Esophagus squamous epithelium (tissue), 5 donors: ENCODE measurements around the gene LKAAEAR1. TPM values are rescaled to one million over a fixed set of nuclear protein-coding genes. Genes with fewer than 3 reads are reported as not detected.
"Not testable (repeated sequence)": the region's sequence is repeated elsewhere in the genome, so short reads cannot be mapped to it uniquely, and the experiment has no call there.

ENCODE experiments used
- DNase-seq: peaks from one replicate; lab custom pipeline; 2025; lab: John Stamatoyannopoulos, UW
- H3K27ac ChIP-seq, 4 donors: fragments of 200-600 bp; sonication (generic); one replicate each; pipeline ENCODE4 v1.5.1; 2016 to 2019; ENCODE audit warnings: mild to moderate bottlenecking in 1 of 4
- H3K27me3 ChIP-seq, 4 donors: fragments of 200-600 bp; sonication (generic); 1 replicate in 3 of 4; 2 replicates in 1 of 4; pipeline versions ENCODE4 v1.5.1 to v1.6.0; 2017 to 2021; ENCODE audit warnings: antibody characterized with exemption in 1 of 4
- H3K36me3 ChIP-seq, 3 donors: fragments of 200-600 bp; sonication (generic); one replicate each; pipeline ENCODE4 v1.5.1; 2016 to 2019
- H3K4me1 ChIP-seq, 3 donors: fragments of 200-600 bp; sonication (generic); one replicate each; pipeline ENCODE4 v1.5.1; 2017 to 2019
- H3K4me3 ChIP-seq, 4 donors: fragments of 200-600 bp; sonication (generic); 1 replicate in 3 of 4; 2 replicates in 1 of 4; pipeline ENCODE4 v1.5.1; 2016 to 2019; ENCODE audit warnings: mild to moderate bottlenecking in 2 of 4, moderate library complexity in 1 of 4
- H3K9me3 ChIP-seq, 3 donors: fragments of 200-600 bp; sonication (generic); one replicate each; pipeline ENCODE4 v1.5.1; 2016 to 2019
- CTCF ChIP-seq, 6 experiments: fragments of 450-650 bp in 4 of 6; fragments of 200-600 bp in 2 of 6; sonication (generic) in 2 of 6; IDR thresholded peaks; one replicate each; pipeline ENCODE4 v1.5.1; 2016 to 2019; ENCODE audit warnings: antibody characterized with exemption in 6 of 6, mild to moderate bottlenecking in 4 of 6, moderate library complexity in 4 of 6
- POLR2A ChIP-seq, 4 donors: fragments of 450-650 bp; IDR thresholded peaks; one replicate each; pipeline ENCODE4 v1.6.1; 2017; ENCODE audit warnings: antibody characterized with exemption in 4 of 4, mild to moderate bottlenecking in 4 of 4, moderate library complexity in 3 of 4
- WGBS, 2 donors: methylation state at CpG; one replicate each; pipeline ENCODE4 v1.1.5; 2018; 5-methylcytosine and 5-hydroxymethylcytosine counted together
- intact Hi-C: fragments of 100-400 bp; cut with DNase I; formaldehyde crosslinking; loops from one replicate; pipeline ENCODE4 v1.15.0; 2022
- total RNA-seq, 4 donors: library from RNA; depleted of rRNA; stranded (reverse); fragments of >200 nt; gene quantifications; one replicate each; pipeline ENCODE4 v1.1.0, GENCODE V29; 2016
- donor health status: DM: yes; HTN: yes; CAD: no.

Gene LKAAEAR1
- not detected for total RNA-seq

GRCh38 chr20:64083804-64084684, at the start of gene LKAAEAR1:
LKAAEAR1 (minus strand) TSS chr20:64084398; CDS start chr20:64084219, 179 bp downstream.
- intact Hi-C loops, result no loop called here
- peaks cover 0 to 70% (median 9%) of the 10 kb centered on the region in 4 donors for H3K27me3 ChIP-seq
- no peaks in the 10 kb centered on the region for H3K9me3 ChIP-seq
- no peak for DNase-seq
- peaks cover 17 to 55% (median 20%) of the 10 kb centered on the region in 3 donors for H3K4me1 ChIP-seq
- H3K4me3 ChIP-seq, result peak within 1 kb of the TSS; percentile 31 to 83 (median 50)
- no peaks in the 10 kb centered on the region for H3K36me3 ChIP-seq
- TF ChIP-seq CTCF (IDR thresholded peaks at IDR 0.05) (no peak), POLR2A (IDR thresholded peaks at IDR 0.05) (no peak)
- 3% methylated on average over 36 of the region's 86 CpGs; no CpG with 5 or more reads in 1 of the 2 donors for WGBS, 2 donors
- no peak within 1 kb of the TSS for H3K27ac ChIP-seq

- Histone ChIP-seq H3K27me3 (peaks cover 0 to 56% (median 0%) of the 10 kb centered on the region in 4 donors), H3K4me3 (no peak overlapping the region), H3K36me3 (no peaks in the 10 kb centered on the region), H3K4me1 (no peaks in the 10 kb centered on the region), H3K9me3 (no peaks in the 10 kb centered on the region), H3K27ac (no peak overlapping the region)
- 72 to 81% methylated on average over 4 of the region's 4 CpGs for WGBS, 2 donors
- intact Hi-C loops, result no loop called here
- no peak for DNase-seq
- TF ChIP-seq POLR2A (IDR thresholded peaks at IDR 0.05) (no peak), CTCF (IDR thresholded peaks at IDR 0.05) (peak in 1 of 6 experiments; percentile 43)
Observed at GRCh38 chr20:64131406-64131805, 47.2 kb upstream of the LKAAEAR1 start.

- TF ChIP-seq POLR2A (IDR thresholded peaks at IDR 0.05) (no peak), CTCF (IDR thresholded peaks at IDR 0.05) (no peak)
- intact Hi-C loops, result no loop called here
Observed at GRCh38 chr20:64130876-64131275, 46.7 kb upstream of the LKAAEAR1 start.

GRCh38 chr20:64130271-64130670, 46.1 kb upstream of the LKAAEAR1 start:
- DNase-seq, result no peak
- Histone ChIP-seq H3K9me3 (no peaks in the 10 kb centered on the region), H3K27ac (no peak overlapping the region), H3K27me3 (peaks cover 0 to 45% (median 0%) of the 10 kb centered on the region in 4 donors), H3K4me1 (no peaks in the 10 kb centered on the region), H3K4me3 (no peak overlapping the region), H3K36me3 (no peaks in the 10 kb centered on the region)
- no peak for TF ChIP-seq POLR2A (IDR thresholded peaks at IDR 0.05)
- TF ChIP-seq CTCF (IDR thresholded peaks at IDR 0.05), result no peak
- intact Hi-C loops, result no loop called here
- WGBS, 2 donors, result 55 to 56% methylated on average over 5 of the region's 5 CpGs

More at GRCh38 chr20:64130876-64131275, 46.7 kb upstream of the LKAAEAR1 start:
- Histone ChIP-seq H3K4me3 (no peak overlapping the region), H3K36me3 (no peaks in the 10 kb centered on the region), H3K27ac (no peak overlapping the region), H3K9me3 (no peaks in the 10 kb centered on the region), H3K27me3 (peaks cover 0 to 51% (median 0%) of the 10 kb centered on the region in 4 donors), H3K4me1 (no peaks in the 10 kb centered on the region)
- 71 to 77% methylated on average over 9 to 10 of the region's 10 CpGs for WGBS, 2 donors
- DNase-seq, result no peak

GRCh38 chr20:64129146-64129782, 45.1 kb upstream of the LKAAEAR1 start:
- Histone ChIP-seq H3K27me3 (peaks cover 0 to 50% (median 0%) of the 10 kb centered on the region in 4 donors), H3K9me3 (no peaks in the 10 kb centered on the region), H3K4me3 (no peak overlapping the region), H3K36me3 (no peaks in the 10 kb centered on the region), H3K4me1 (no peaks in the 10 kb centered on the region), H3K27ac (no peak overlapping the region)
- intact Hi-C loops, result no loop called here
- DNase-seq, result no peak
- TF ChIP-seq POLR2A (IDR thresholded peaks at IDR 0.05) (no peak), CTCF (IDR thresholded peaks at IDR 0.05) (no peak)
- WGBS, 2 donors, result 88 to 91% methylated on average over 7 of the region's 11 CpGs

- intact Hi-C loops, result not testable (repeated sequence)
Observed at GRCh38 chr20:64123517-64123916, 39.3 kb upstream of the LKAAEAR1 start.

GRCh38 chr20:64122927-64123326, 38.7 kb upstream of the LKAAEAR1 start:
- H3K27ac ChIP-seq, intact Hi-C loops, DNase-seq, H3K4me3 ChIP-seq, H3K9me3 ChIP-seq, H3K4me1 ChIP-seq, H3K36me3 ChIP-seq: not testable (repeated sequence)
- WGBS, 2 donors, result 76 to 78% methylated on average over 11 of the region's 11 CpGs
- H3K27me3 ChIP-seq, result peaks cover 0 to 52% (median 0%) of the 10 kb centered on the region in 4 donors

More at GRCh38 chr20:64123517-64123916, 39.3 kb upstream of the LKAAEAR1 start:
- H3K36me3 ChIP-seq, H3K27ac ChIP-seq, DNase-seq, H3K4me1 ChIP-seq, H3K4me3 ChIP-seq, H3K9me3 ChIP-seq: not testable (repeated sequence)
- peaks cover 0 to 58% (median 0%) of the 10 kb centered on the region in 4 donors for H3K27me3 ChIP-seq
- WGBS, 2 donors, result 78 to 81% methylated on average over 11 of the region's 11 CpGs
